ENCODE results near the gene AVPR1A.
"Not testable (repeated sequence)": the region's sequence is repeated elsewhere in the genome, so short reads cannot be mapped to it uniquely, and the experiment has no call there.

AVPR1A gene

GRCh38 chr12:63150713-63151622 lies at the start of gene AVPR1A:
Gene AVPR1A, minus strand, starts transcription at chr12:63151201. Its CDS starts 365 bp downstream, at chr12:63150836.
- peaks cover 51% of the 10 kb centered on the region for H3K27me3 Mint-ChIP-seq (ENCODE audit: low read depth)
- H3K27ac Mint-ChIP-seq = peak within 1 kb of the TSS; percentile 45
- no peaks in the 10 kb centered on the region for H3K9me3 Mint-ChIP-seq
- H3K36me3 Mint-ChIP-seq (ENCODE audit: low read depth) = no peaks in the 10 kb centered on the region
- peak within 1 kb of the TSS; percentile 62 for H3K4me3 Mint-ChIP-seq
- peaks cover 8% of the 10 kb centered on the region for H3K4me1 Mint-ChIP-seq (ENCODE audit: low read depth)
- DNase-seq (ENCODE audit: low spot score) = no peak

- H3K4me1 Mint-ChIP-seq (ENCODE audit: low read depth) = no peaks in the 10 kb centered on the region
- no peak overlapping the region for H3K27ac Mint-ChIP-seq
- no peak for DNase-seq (ENCODE audit: low spot score)
- H3K9me3 Mint-ChIP-seq = peaks cover 15% of the 10 kb centered on the region
- H3K4me3 Mint-ChIP-seq = no peak overlapping the region
- H3K36me3 Mint-ChIP-seq (ENCODE audit: low read depth) = no peaks in the 10 kb centered on the region
- no peaks in the 10 kb centered on the region for H3K27me3 Mint-ChIP-seq (ENCODE audit: low read depth)
Measured at GRCh38 chr12:63196168-63196567, 45.2 kb upstream of the AVPR1A start.

GRCh38 chr12:63179224-63179623 lies 28.2 kb upstream of the AVPR1A start:
- no peaks in the 10 kb centered on the region for H3K27me3 Mint-ChIP-seq (ENCODE audit: low read depth)

GRCh38 chr12:63170321-63170720 lies 19.3 kb upstream of the AVPR1A start:
- H3K4me3 Mint-ChIP-seq = no peak overlapping the region
- H3K4me1 Mint-ChIP-seq (ENCODE audit: low read depth) = no peaks in the 10 kb centered on the region
- peaks cover 12% of the 10 kb centered on the region for H3K9me3 Mint-ChIP-seq
- H3K36me3 Mint-ChIP-seq (ENCODE audit: low read depth) = no peaks in the 10 kb centered on the region
- H3K27ac Mint-ChIP-seq = no peak overlapping the region
- DNase-seq (ENCODE audit: low spot score) = no peak
- no peaks in the 10 kb centered on the region for H3K27me3 Mint-ChIP-seq (ENCODE audit: low read depth)

More at GRCh38 chr12:63179224-63179623, 28.2 kb upstream of the AVPR1A start:
- H3K36me3 Mint-ChIP-seq (ENCODE audit: low read depth) = no peaks in the 10 kb centered on the region
- H3K27ac Mint-ChIP-seq = no peak overlapping the region
- H3K4me1 Mint-ChIP-seq (ENCODE audit: low read depth) = no peaks in the 10 kb centered on the region
- peaks cover 40% of the 10 kb centered on the region for H3K9me3 Mint-ChIP-seq
- DNase-seq (ENCODE audit: low spot score) = no peak
- no peak overlapping the region for H3K4me3 Mint-ChIP-seq

GRCh38 chr12:63167741-63168140 lies 16.7 kb upstream of the AVPR1A start:
- not testable (repeated sequence) for H3K36me3 Mint-ChIP-seq (ENCODE audit: low read depth); H3K4me1 Mint-ChIP-seq (ENCODE audit: low read depth)

GRCh38 chr12:63164911-63165310 lies 13.9 kb upstream of the AVPR1A start:
- no peaks in the 10 kb centered on the region for H3K9me3 Mint-ChIP-seq
- no peaks in the 10 kb centered on the region for H3K27me3 Mint-ChIP-seq (ENCODE audit: low read depth)
- DNase-seq (ENCODE audit: low spot score) = no peak
- no peaks in the 10 kb centered on the region for H3K4me1 Mint-ChIP-seq (ENCODE audit: low read depth)
- no peak overlapping the region for H3K4me3 Mint-ChIP-seq
- no peaks in the 10 kb centered on the region for H3K36me3 Mint-ChIP-seq (ENCODE audit: low read depth)
- no peak overlapping the region for H3K27ac Mint-ChIP-seq

More at GRCh38 chr12:63167741-63168140, 16.7 kb upstream of the AVPR1A start:
- H3K27me3 Mint-ChIP-seq (ENCODE audit: low read depth); DNase-seq (ENCODE audit: low spot score); H3K27ac Mint-ChIP-seq; H3K9me3 Mint-ChIP-seq; H3K4me3 Mint-ChIP-seq: not testable (repeated sequence)

- Mint-ChIP-seq H3K27me3 (ENCODE audit: low read depth) (no peaks in the 10 kb centered on the region), H3K9me3 (no peaks in the 10 kb centered on the region), H3K4me3 (no peak overlapping the region), H3K36me3 (ENCODE audit: low read depth) (no peaks in the 10 kb centered on the region), H3K27ac (no peak overlapping the region), H3K4me1 (ENCODE audit: low read depth) (no peaks in the 10 kb centered on the region)
- no peak for DNase-seq (ENCODE audit: low spot score)
Measured at GRCh38 chr12:63163541-63163940, 12.5 kb upstream of the AVPR1A start.

- DNase-seq (ENCODE audit: low spot score) = no peak
- Mint-ChIP-seq H3K4me3 (no peak overlapping the region), H3K36me3 (ENCODE audit: low read depth) (no peaks in the 10 kb centered on the region), H3K9me3 (no peaks in the 10 kb centered on the region), H3K27me3 (ENCODE audit: low read depth) (peaks cover 28% of the 10 kb centered on the region), H3K27ac (no peak overlapping the region), H3K4me1 (ENCODE audit: low read depth) (peaks cover 5% of the 10 kb centered on the region)
Measured at GRCh38 chr12:63155375-63155774, 4.4 kb upstream of the AVPR1A start.

GRCh38 chr12:63154560-63154959 lies 3.6 kb upstream of the AVPR1A start:
- peaks cover 36% of the 10 kb centered on the region for H3K27me3 Mint-ChIP-seq (ENCODE audit: low read depth)
- no peak overlapping the region for H3K4me3 Mint-ChIP-seq
- H3K9me3 Mint-ChIP-seq = no peaks in the 10 kb centered on the region
- H3K4me1 Mint-ChIP-seq (ENCODE audit: low read depth) = peaks cover 8% of the 10 kb centered on the region
- no peak overlapping the region for H3K27ac Mint-ChIP-seq
- DNase-seq (ENCODE audit: low spot score) = no peak
- H3K36me3 Mint-ChIP-seq (ENCODE audit: low read depth) = no peaks in the 10 kb centered on the region

- H3K36me3 Mint-ChIP-seq (ENCODE audit: low read depth) = no peaks in the 10 kb centered on the region
- H3K9me3 Mint-ChIP-seq = no peaks in the 10 kb centered on the region
- H3K4me1 Mint-ChIP-seq (ENCODE audit: low read depth) = peaks cover 8% of the 10 kb centered on the region
- peaks cover 50% of the 10 kb centered on the region for H3K27me3 Mint-ChIP-seq (ENCODE audit: low read depth)
- no peak for DNase-seq (ENCODE audit: low spot score)
- H3K27ac Mint-ChIP-seq = no peak overlapping the region
- no peak overlapping the region for H3K4me3 Mint-ChIP-seq
Measured at GRCh38 chr12:63152321-63152700, 1.3 kb upstream of the AVPR1A start.

GRCh38 chr12:63151623-63152320 lies 771 bp upstream of the AVPR1A start:
- peak overlapping the region; percentile 62 for H3K4me3 Mint-ChIP-seq
- peaks cover 51% of the 10 kb centered on the region for H3K27me3 Mint-ChIP-seq (ENCODE audit: low read depth)
- no peaks in the 10 kb centered on the region for H3K9me3 Mint-ChIP-seq
- no peaks in the 10 kb centered on the region for H3K36me3 Mint-ChIP-seq (ENCODE audit: low read depth)
- peaks cover 8% of the 10 kb centered on the region for H3K4me1 Mint-ChIP-seq (ENCODE audit: low read depth)
- H3K27ac Mint-ChIP-seq = peak overlapping the region; percentile 45
- DNase-seq (ENCODE audit: low spot score) = peak; percentile 7

GRCh38 chr12:63149909-63150712 lies 890 bp downstream of the AVPR1A start:
- peaks cover 8% of the 10 kb centered on the region for H3K4me1 Mint-ChIP-seq (ENCODE audit: low read depth)
- H3K27ac Mint-ChIP-seq = no peak overlapping the region
- peaks cover 51% of the 10 kb centered on the region for H3K27me3 Mint-ChIP-seq (ENCODE audit: low read depth)
- no peak for DNase-seq (ENCODE audit: low spot score)
- H3K9me3 Mint-ChIP-seq = no peaks in the 10 kb centered on the region
- peak overlapping the region; percentile 41 for H3K4me3 Mint-ChIP-seq
- no peaks in the 10 kb centered on the region for H3K36me3 Mint-ChIP-seq (ENCODE audit: low read depth)

GRCh38 chr12:63144556-63144955 lies 6.4 kb downstream of the AVPR1A start:
- H3K4me3 Mint-ChIP-seq = no peak overlapping the region
- DNase-seq (ENCODE audit: low spot score) = no peak
- no peaks in the 10 kb centered on the region for H3K9me3 Mint-ChIP-seq
- H3K4me1 Mint-ChIP-seq (ENCODE audit: low read depth) = no peaks in the 10 kb centered on the region
- no peaks in the 10 kb centered on the region for H3K36me3 Mint-ChIP-seq (ENCODE audit: low read depth)
- H3K27me3 Mint-ChIP-seq (ENCODE audit: low read depth) = peaks cover 15% of the 10 kb centered on the region
- H3K27ac Mint-ChIP-seq = no peak overlapping the region

GRCh38 chr12:63138488-63138887 lies 12.5 kb downstream of the AVPR1A start:
- no peaks in the 10 kb centered on the region for H3K4me1 Mint-ChIP-seq (ENCODE audit: low read depth)
- H3K27me3 Mint-ChIP-seq (ENCODE audit: low read depth) = no peaks in the 10 kb centered on the region
- no peaks in the 10 kb centered on the region for H3K9me3 Mint-ChIP-seq
- H3K36me3 Mint-ChIP-seq (ENCODE audit: low read depth) = no peaks in the 10 kb centered on the region
- DNase-seq (ENCODE audit: low spot score) = no peak
- no peak overlapping the region for H3K4me3 Mint-ChIP-seq
- H3K27ac Mint-ChIP-seq = no peak overlapping the region

Data from T-helper 2 cell treated with Interferon-gamma antibody and Interleukin-4, amounts not matched to agents 5 μg/mL and 100 μg/mL, for 36 hours (primary cell).